Ectodermal cell (in vitro differentiated cells): Measurements from ENCODE around the gene PRC1.
"Not testable (repeated sequence)": the region's sequence is repeated elsewhere in the genome, so short reads cannot be mapped to it uniquely, and the experiment has no call there.

ENCODE experiments used
- H3K27ac ChIP-seq: 2 replicates; pipeline ENCODE4 v1.7.0; 2013; ENCODE audit warnings: mild to moderate bottlenecking, low read depth, low read length; ENCODE audit not compliant: insufficient read depth, poor library complexity, severe bottlenecking
- H3K27me3 ChIP-seq: 2 replicates; pipeline ENCODE4 v1.7.0; 2013; ENCODE audit warnings: mild to moderate bottlenecking, low read length; ENCODE audit not compliant: insufficient read depth, control insufficient read depth, poor library complexity, severe bottlenecking
- H3K36me3 ChIP-seq: one replicate; pipeline ENCODE4 v1.7.0; 2013; ENCODE audit warnings: low read length; ENCODE audit not compliant: control insufficient read depth, insufficient read depth
- H3K4me1 ChIP-seq: one replicate; pipeline ENCODE4 v1.7.0; 2013; ENCODE audit warnings: low read length; ENCODE audit not compliant: control insufficient read depth, insufficient read depth
- H3K4me3 ChIP-seq: 2 replicates; pipeline ENCODE4 v1.7.0; 2013; ENCODE audit warnings: low read depth, low read length, control low read depth; ENCODE audit not compliant: insufficient read depth
- H3K9me3 ChIP-seq: 2 replicates; pipeline ENCODE4 v1.7.0; 2013; ENCODE audit warnings: mild to moderate bottlenecking, low read length, moderate library complexity; ENCODE audit not compliant: control insufficient read depth
- WGBS, 2 experiments: methylation state at CpG; one replicate each; pipeline ENCODE4 v1.1.7; 2013; ENCODE audit warnings: missing lambda C conversion rate in 2 of 2; 5-methylcytosine and 5-hydroxymethylcytosine counted together

PRC1 gene

GRCh38 chr15:90926766-90927165, 67.6 kb downstream of the PRC1 start:
- WGBS, 2 experiments, result 94 to 96% methylated on average over 10 of the region's 10 CpGs
- H3K36me3 ChIP-seq, H3K4me3 ChIP-seq, H3K27ac ChIP-seq, H3K9me3 ChIP-seq, H3K4me1 ChIP-seq, H3K27me3 ChIP-seq: not testable (repeated sequence)

GRCh38 chr15:90924375-90924774, 70.0 kb downstream of the PRC1 start:
- Histone ChIP-seq H3K27me3 (no peaks in the 10 kb centered on the region), H3K36me3 (peaks cover 4% of the 10 kb centered on the region)

GRCh38 chr15:90922712-90923322, 71.5 kb downstream of the PRC1 start:
- whole genome bisulfite sequencing, 2 experiments, result 95 to 96% methylated on average over 7 of the region's 7 CpGs
- not testable (repeated sequence) for H3K4me3 ChIP-seq, H3K4me1 ChIP-seq, H3K9me3 ChIP-seq, H3K27ac ChIP-seq, H3K36me3 ChIP-seq, H3K27me3 ChIP-seq

More at GRCh38 chr15:90924375-90924774, 70.0 kb downstream of the PRC1 start:
- H3K27ac ChIP-seq, result no peak overlapping the region
- no peaks in the 10 kb centered on the region for H3K9me3 ChIP-seq
- H3K4me1 ChIP-seq, result no peaks in the 10 kb centered on the region
- H3K4me3 ChIP-seq, result no peak overlapping the region
- 84 to 85% methylated on average over 4 to 5 of the region's 5 CpGs for WGBS, 2 experiments

- no peak overlapping the region for H3K4me3 ChIP-seq
- H3K9me3 ChIP-seq, result no peaks in the 10 kb centered on the region
- 97 to 99% methylated on average over 3 of the region's 4 CpGs for WGBS, 2 experiments
- H3K4me1 ChIP-seq, result no peaks in the 10 kb centered on the region
- H3K27ac ChIP-seq, result no peak overlapping the region
- peaks cover 4% of the 10 kb centered on the region for H3K36me3 ChIP-seq
- H3K27me3 ChIP-seq, result no peaks in the 10 kb centered on the region
These were observed 72.4 kb downstream of the PRC1 start for GRCh38 chr15:90921887-90922286.

- no peaks in the 10 kb centered on the region for H3K27me3 ChIP-seq
- no peak overlapping the region for H3K27ac ChIP-seq
- H3K36me3 ChIP-seq, result peaks cover 4% of the 10 kb centered on the region
- H3K9me3 ChIP-seq, result no peaks in the 10 kb centered on the region
- 90 to 96% methylated on average over 6 of the region's 6 CpGs for WGBS, 2 experiments
- no peak overlapping the region for H3K4me3 ChIP-seq
- H3K4me1 ChIP-seq, result no peaks in the 10 kb centered on the region
These were observed 75.5 kb downstream of the PRC1 start for GRCh38 chr15:90918835-90919234.

GRCh38 chr15:90918034-90918788, 76.1 kb downstream of the PRC1 start:
- no peak overlapping the region for H3K27ac ChIP-seq
- peaks cover 4% of the 10 kb centered on the region for H3K36me3 ChIP-seq
- no peak overlapping the region for H3K4me3 ChIP-seq
- WGBS, 2 experiments, result 96 to 97% methylated on average over 23 of the region's 23 CpGs
- H3K4me1 ChIP-seq, result no peaks in the 10 kb centered on the region
- no peaks in the 10 kb centered on the region for H3K9me3 ChIP-seq
- no peaks in the 10 kb centered on the region for H3K27me3 ChIP-seq

GRCh38 chr15:90917569-90917968, 76.8 kb downstream of the PRC1 start:
- no peak overlapping the region for H3K4me3 ChIP-seq
- no peaks in the 10 kb centered on the region for H3K4me1 ChIP-seq
- H3K27ac ChIP-seq, result no peak overlapping the region
- WGBS, 2 experiments, result 95% methylated on average over 12 of the region's 12 CpGs
- peaks cover 4% of the 10 kb centered on the region for H3K36me3 ChIP-seq
- H3K9me3 ChIP-seq, result no peaks in the 10 kb centered on the region
- H3K27me3 ChIP-seq, result no peaks in the 10 kb centered on the region

- no peaks in the 10 kb centered on the region for H3K9me3 ChIP-seq
- H3K4me3 ChIP-seq, result no peak overlapping the region
- H3K36me3 ChIP-seq, result peaks cover 4% of the 10 kb centered on the region
- no peaks in the 10 kb centered on the region for H3K27me3 ChIP-seq
- WGBS, 2 experiments, result 91 to 93% methylated on average over 11 of the region's 11 CpGs
- H3K27ac ChIP-seq, result no peak overlapping the region
- H3K4me1 ChIP-seq, result no peaks in the 10 kb centered on the region
These were observed 77.9 kb downstream of the PRC1 start for GRCh38 chr15:90916461-90916860.
